OCI-LY7 (cell line): ENCODE results near the gene MYRIP. TPM values are rescaled to one million over a fixed set of nuclear protein-coding genes. Genes with fewer than 3 reads are reported as not detected.

ENCODE experiments used
- BruUV-seq: library from RNA; stranded (reverse); fragments of 400-500 nt; replicated peaks from 2 replicates; lab custom pipeline; 2021; lab: Mats Ljungman, UMichigan
- CTCF ChIA-PET: fragments of 300-600 bp; sonication (Branson Sonifier 250); formaldehyde crosslinking; loops from one replicate; lab custom pipeline; 2022; ENCODE audit warnings: antibody characterized with exemption; ENCODE audit not compliant: unreplicated experiment; lab: Charles Lee
- POLR2A ChIA-PET: fragments of 300-600 bp; sonication (Branson Sonifier 250); formaldehyde crosslinking; loops from one replicate; lab custom pipeline; 2022; ENCODE audit warnings: antibody characterized with exemption; lab: Charles Lee
- DNase-seq: peaks from one replicate; pipeline ENCODE4 v3.0.0-alpha.2; 2015; ENCODE audit warnings: low spot score
- H2AFZ ChIP-seq: fragments of 200-600 bp; sonication (generic), shearing (Covaris generic); 2 replicates; pipeline ENCODE4 v1.6.1; 2014; ENCODE audit warnings: mild to moderate bottlenecking, antibody characterized with exemption, low read length, moderate library complexity
- H3K27ac ChIP-seq: fragments of 200-600 bp; sonication (generic); 2 replicates; pipeline ENCODE4 v1.5.1; 2014; ENCODE audit warnings: mixed run types, low read depth, mild to moderate bottlenecking, moderate library complexity, low read length, inconsistent platforms; ENCODE audit not compliant: poor library complexity, severe bottlenecking
- H3K36me3 ChIP-seq: fragments of 200-600 bp; sonication (generic); 2 replicates; pipeline ENCODE4 v1.6.1; 2014; ENCODE audit warnings: mild to moderate bottlenecking, antibody characterized with exemption, low read length, moderate library complexity, mixed read lengths; ENCODE audit not compliant: insufficient read depth
- H3K4me1 ChIP-seq: fragments of 200-600 bp; sonication (generic); 2 replicates; pipeline ENCODE4 v1.5.1; 2014; ENCODE audit warnings: mild to moderate bottlenecking, low read length; ENCODE audit not compliant: insufficient read depth, poor library complexity, severe bottlenecking
- H3K4me2 ChIP-seq: fragments of 200-600 bp; sonication (generic); 2 replicates; pipeline ENCODE4 v1.6.1; 2014; ENCODE audit warnings: mild to moderate bottlenecking, low read length
- H3K4me3 ChIP-seq: fragments of 200-600 bp; sonication (generic); 2 replicates; pipeline ENCODE4 v1.5.1; 2014; ENCODE audit warnings: mild to moderate bottlenecking, low read depth, low read length; ENCODE audit not compliant: poor library complexity, severe bottlenecking
- H3K79me2 ChIP-seq: fragments of 200-600 bp; sonication (generic); 2 replicates; pipeline ENCODE4 v1.6.1; 2016; ENCODE audit warnings: low read depth, mild to moderate bottlenecking, low read length, moderate library complexity, mixed read lengths; ENCODE audit not compliant: insufficient read depth
- H3K9me2 ChIP-seq: fragments of 200-600 bp; sonication (generic); 2 replicates; pipeline ENCODE4 v1.6.1; 2016; ENCODE audit warnings: mild to moderate bottlenecking, low read length, mixed read lengths; ENCODE audit not compliant: insufficient read depth
- H3K9me3 ChIP-seq: fragments of 200-600 bp; sonication (generic); 2 replicates; pipeline ENCODE4 v1.6.1; 2014; ENCODE audit warnings: mild to moderate bottlenecking, mixed run types, low read length, mixed read lengths
- H4K20me1 ChIP-seq: fragments of 200-600 bp; sonication (generic); 2 replicates; pipeline ENCODE4 v1.6.1; 2014; ENCODE audit warnings: mild to moderate bottlenecking, antibody characterized with exemption, low read length, moderate library complexity, mixed read lengths; ENCODE audit not compliant: insufficient read depth
- EZH2phosphoT487 ChIP-seq: fragments of 200-600 bp; sonication (generic); IDR thresholded peaks from 2 replicates; pipeline ENCODE4 v1.6.1; 2018; ENCODE audit warnings: low read depth, borderline replicate concordance, mild to moderate bottlenecking, mixed run types, antibody characterized with exemption, low read length, moderate library complexity, mixed read lengths
- intact Hi-C: fragments of 100-400 bp; cut with micrococcal nuclease; formaldehyde crosslinking; loops from one replicate; pipeline ENCODE4 v1.10.0; 2022; ENCODE audit not compliant: unreplicated experiment
- total RNA-seq, 2 experiments: library from RNA; depleted of rRNA in 1 of 2; stranded (reverse); fragments of >200 nt in 1 of 2; shearing (Covaris generic) in 1 of 2; gene quantifications; 2 replicates each; pipeline ENCODE4 v1.2.3, GENCODE V29; 2014 to 2022
- TF ChIP-seq, protein P1 (sequence below): fragments of 200-600 bp; sonication (generic); conservative IDR thresholded peaks from 2 replicates; pipeline ENCODE4 v1.5.1; 2014; ENCODE audit warnings: mild to moderate bottlenecking, antibody characterized with exemption, low read length, moderate library complexity, mixed read lengths

The MYRIP gene
- total RNA-seq, 2 experiments from 2014 or later, result not detected

DNA sequence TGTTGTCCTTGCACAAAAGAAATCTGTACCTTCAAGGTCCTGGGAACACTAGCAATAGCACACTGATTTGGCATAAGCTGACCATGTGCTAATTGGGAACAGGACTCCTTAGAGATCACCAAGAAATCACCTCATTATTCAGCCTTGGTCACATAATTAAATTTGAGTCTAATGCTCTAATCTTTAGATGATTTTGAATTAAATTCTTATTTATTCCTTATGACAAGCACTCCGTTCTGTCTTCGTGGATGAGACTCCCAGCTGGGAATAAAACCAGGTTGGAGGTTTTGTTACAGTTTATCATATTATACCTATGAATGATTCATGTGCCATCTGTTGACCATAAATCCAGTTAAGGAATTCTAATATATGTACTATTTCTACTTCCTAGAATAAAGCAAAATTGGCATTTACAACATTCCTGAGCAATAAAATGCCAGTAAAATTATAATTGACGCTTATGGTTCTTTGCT lies 162.2 kb downstream of the MYRIP start:
- H3K4me1 ChIP-seq, result no peaks in the 10 kb centered on the region
- H3K36me3 ChIP-seq, result no peaks in the 10 kb centered on the region
- DNase-seq, result no peak
- no peaks in the 10 kb centered on the region for H4K20me1 ChIP-seq
- no TSS peak for BruUV-seq
- no peak overlapping the region for H3K4me2 ChIP-seq
- no peak overlapping the region for H2AFZ ChIP-seq
- ChIA-PET POLR2A (no interaction called here), CTCF (no interaction called here)
- H3K9me2 ChIP-seq, result no peaks in the 10 kb centered on the region
- no peaks in the 10 kb centered on the region for H3K79me2 ChIP-seq
- H3K4me3 ChIP-seq, result no peak overlapping the region
- H3K27ac ChIP-seq, result no peak overlapping the region
- intact Hi-C loops, result no loop called here
- TF ChIP-seq, protein P1, sequence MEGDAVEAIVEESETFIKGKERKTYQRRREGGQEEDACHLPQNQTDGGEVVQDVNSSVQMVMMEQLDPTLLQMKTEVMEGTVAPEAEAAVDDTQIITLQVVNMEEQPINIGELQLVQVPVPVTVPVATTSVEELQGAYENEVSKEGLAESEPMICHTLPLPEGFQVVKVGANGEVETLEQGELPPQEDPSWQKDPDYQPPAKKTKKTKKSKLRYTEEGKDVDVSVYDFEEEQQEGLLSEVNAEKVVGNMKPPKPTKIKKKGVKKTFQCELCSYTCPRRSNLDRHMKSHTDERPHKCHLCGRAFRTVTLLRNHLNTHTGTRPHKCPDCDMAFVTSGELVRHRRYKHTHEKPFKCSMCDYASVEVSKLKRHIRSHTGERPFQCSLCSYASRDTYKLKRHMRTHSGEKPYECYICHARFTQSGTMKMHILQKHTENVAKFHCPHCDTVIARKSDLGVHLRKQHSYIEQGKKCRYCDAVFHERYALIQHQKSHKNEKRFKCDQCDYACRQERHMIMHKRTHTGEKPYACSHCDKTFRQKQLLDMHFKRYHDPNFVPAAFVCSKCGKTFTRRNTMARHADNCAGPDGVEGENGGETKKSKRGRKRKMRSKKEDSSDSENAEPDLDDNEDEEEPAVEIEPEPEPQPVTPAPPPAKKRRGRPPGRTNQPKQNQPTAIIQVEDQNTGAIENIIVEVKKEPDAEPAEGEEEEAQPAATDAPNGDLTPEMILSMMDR, result no peak
- no peak for TF ChIP-seq EZH2phosphoT487
- H3K9me3 ChIP-seq, result no peaks in the 10 kb centered on the region

DNA sequence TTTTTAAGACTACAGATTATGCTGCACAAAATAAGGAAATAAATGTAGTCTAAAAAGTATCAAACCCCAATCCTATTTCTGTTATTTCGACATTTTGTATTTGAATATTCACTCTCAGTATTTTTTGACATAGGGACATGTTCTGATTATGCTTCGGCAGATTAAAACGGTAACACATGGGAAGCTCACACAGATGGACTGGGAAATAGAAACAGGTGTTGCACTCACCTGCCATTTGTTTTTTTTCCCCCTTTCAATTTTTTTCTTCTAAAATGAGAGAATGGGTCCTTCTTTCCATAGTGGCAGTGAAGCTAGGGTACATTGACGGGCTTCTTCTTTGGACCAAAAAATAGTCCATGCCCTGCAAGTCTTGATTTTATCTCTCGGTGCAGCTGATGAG lies 163.1 kb downstream of the MYRIP start:
- Histone ChIP-seq H3K27ac (no peak overlapping the region), H3K4me1 (no peaks in the 10 kb centered on the region), H3K79me2 (no peaks in the 10 kb centered on the region), H3K9me3 (no peaks in the 10 kb centered on the region), H4K20me1 (no peaks in the 10 kb centered on the region), H3K9me2 (no peaks in the 10 kb centered on the region), H3K4me3 (no peak overlapping the region), H2AFZ (no peak overlapping the region), H3K4me2 (no peak overlapping the region), H3K36me3 (no peaks in the 10 kb centered on the region)
- ChIA-PET CTCF (no interaction called here), POLR2A (no interaction called here)
- DNase-seq, result no peak
- TF ChIP-seq EZH2phosphoT487, result no peak
- TF ChIP-seq, protein P1, result no peak
- no TSS peak for BruUV-seq
- intact Hi-C loops, result no loop called here

DNA sequence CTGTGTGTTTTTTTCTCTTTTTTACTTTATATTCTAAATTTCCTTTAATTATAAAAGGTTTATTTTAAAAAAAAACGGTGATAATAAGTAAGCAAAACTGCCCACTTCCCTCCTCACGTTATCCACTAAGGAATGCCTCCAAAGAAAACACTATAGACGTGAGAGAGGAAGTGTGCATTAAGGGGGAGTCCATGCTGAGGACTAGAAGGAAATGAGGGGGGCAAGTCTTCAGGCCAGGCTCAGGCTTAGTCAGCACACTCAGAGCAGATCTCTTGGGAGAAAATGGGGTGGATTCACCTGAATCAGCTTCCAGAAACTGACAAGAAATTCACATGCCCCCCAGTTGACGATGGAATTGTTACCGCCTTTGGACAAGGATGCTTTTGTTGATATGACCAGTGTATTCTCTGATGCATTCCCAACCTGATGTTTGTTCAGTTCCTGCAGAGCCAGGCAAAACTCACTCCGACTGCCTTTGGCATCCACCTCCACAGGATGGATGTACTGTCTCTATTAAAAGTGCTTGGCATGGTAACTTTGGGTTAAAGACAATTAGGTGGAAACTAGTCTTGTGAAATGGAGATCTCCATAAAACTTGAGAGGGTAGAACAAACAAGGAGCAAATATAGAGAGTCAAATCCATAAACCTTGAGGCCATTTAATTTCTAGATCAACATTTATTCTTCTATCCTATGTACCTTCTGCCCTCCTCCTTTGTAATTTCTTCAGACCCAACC lies 167.8 kb downstream of the MYRIP start:
- intact Hi-C loops, result no loop called here
- no TSS peak for BruUV-seq
- no peak overlapping the region for H3K4me2 ChIP-seq

More for the DNA sequence above, 167.8 kb downstream of the MYRIP start:
- H4K20me1 ChIP-seq, result no peaks in the 10 kb centered on the region
- DNase-seq, result no peak
- TF ChIP-seq, protein P1, result no peak
- TF ChIP-seq EZH2phosphoT487, result no peak
- ChIA-PET CTCF (no interaction called here), POLR2A (no interaction called here)
- no peak overlapping the region for H3K4me3 ChIP-seq
- H3K79me2 ChIP-seq, result no peaks in the 10 kb centered on the region
- no peaks in the 10 kb centered on the region for H3K4me1 ChIP-seq
- H3K36me3 ChIP-seq, result no peaks in the 10 kb centered on the region
- H2AFZ ChIP-seq, result no peak overlapping the region
- H3K9me2 ChIP-seq, result no peaks in the 10 kb centered on the region
- H3K9me3 ChIP-seq, result no peaks in the 10 kb centered on the region
- H3K27ac ChIP-seq, result no peak overlapping the region
